Keratinocyte (primary cell): ENCODE measurements around the gene CYSTM1. TPM values are rescaled to one million over a fixed set of nuclear protein-coding genes. Genes with fewer than 3 reads are reported as not detected.

ENCODE experiments used
- DNase-seq: peaks from one replicate; pipeline ENCODE4 v3.0.0-alpha.2; 2011; ENCODE audit warnings: low read depth, missing footprints, low spot score
- FAIRE-seq: peaks from 2 replicates; lab custom pipeline; 2011; peaks lifted over from hg19 to GRCh38; lab: Jason Lieb, UNC
- H2AFZ ChIP-seq: 2 replicates; pipeline ENCODE4 v1.6.0; 2012; ENCODE audit warnings: low read length, control low read depth, inconsistent platforms; ENCODE audit not compliant: control insufficient read depth
- H3K27ac ChIP-seq: 2 replicates; pipeline ENCODE4 v1.5.1; 2011; ENCODE audit warnings: low read length; ENCODE audit not compliant: control insufficient read depth, insufficient read depth
- H3K27me3 ChIP-seq: 3 replicates; pipeline ENCODE4 v1.6.0; 2011; ENCODE audit warnings: low read length; ENCODE audit not compliant: control insufficient read depth, insufficient read depth; ENCODE audit errors: extremely low read depth
- H3K36me3 ChIP-seq, 2 experiments: 2 replicates in 1 of 2; 3 replicates in 1 of 2; pipeline ENCODE4 v1.5.1; 2011; ENCODE audit warnings: low read length in 2 of 2, mild to moderate bottlenecking in 1 of 2; ENCODE audit not compliant: control insufficient read depth in 2 of 2, insufficient read depth in 2 of 2; ENCODE audit errors: extremely low read depth in 1 of 2
- H3K4me1 ChIP-seq: 3 replicates; pipeline ENCODE4 v1.5.1; 2011; ENCODE audit warnings: low read length; ENCODE audit not compliant: control insufficient read depth, insufficient read depth; ENCODE audit errors: extremely low read depth
- H3K4me2 ChIP-seq: 3 replicates; pipeline ENCODE4 v1.6.0; 2011; ENCODE audit warnings: low read depth, low read length; ENCODE audit not compliant: control insufficient read depth, insufficient read depth; ENCODE audit errors: extremely low read depth
- H3K4me3 ChIP-seq, 3 experiments: fragments of 200-600 bp in 1 of 3; sonication (generic) in 1 of 3; 2 replicates in 2 of 3; 3 replicates in 1 of 3; pipeline ENCODE4 v1.5.1; 2011 to 2016; ENCODE audit warnings: low read length in 3 of 3, mild to moderate bottlenecking in 3 of 3, control low read depth in 2 of 3, inconsistent platforms in 1 of 3, low read depth in 1 of 3, mixed read lengths in 1 of 3, mixed run types in 1 of 3, moderate library complexity in 1 of 3; ENCODE audit not compliant: control insufficient read depth in 2 of 3, insufficient read depth in 2 of 3; ENCODE audit errors: extremely low read depth in 1 of 3
- H3K79me2 ChIP-seq: 2 replicates; pipeline ENCODE4 v1.6.0; 2012; ENCODE audit warnings: low read length; ENCODE audit not compliant: control insufficient read depth, insufficient read depth
- H3K9ac ChIP-seq: 3 replicates; pipeline ENCODE4 v1.6.0; 2011; ENCODE audit warnings: low read length; ENCODE audit not compliant: control insufficient read depth, insufficient read depth; ENCODE audit errors: extremely low read depth
- H3K9me1 ChIP-seq: 3 replicates; pipeline ENCODE4 v1.6.0; 2011; ENCODE audit warnings: low read length; ENCODE audit not compliant: control insufficient read depth, insufficient read depth; ENCODE audit errors: extremely low read depth
- H3K9me3 ChIP-seq: 2 replicates; pipeline ENCODE4 v1.5.1; 2012; ENCODE audit warnings: low read depth, low read length; ENCODE audit not compliant: control insufficient read depth
- H4K20me1 ChIP-seq: 3 replicates; pipeline ENCODE4 v1.6.0; 2011; ENCODE audit warnings: low read length; ENCODE audit not compliant: control insufficient read depth, insufficient read depth; ENCODE audit errors: extremely low read depth
- EZH2 ChIP-seq: IDR thresholded peaks from one replicate; pipeline ENCODE4 v1.6.1; 2012; ENCODE audit warnings: inconsistent platforms, mild to moderate bottlenecking, low read length, moderate library complexity
- dilution Hi-C: fragments of 300-500 bp; cut with MboI; formaldehyde crosslinking; loops from one replicate; pipeline ENCODE4 v1.7.0; 2020; ENCODE audit warnings: low sequenced_read_pairs; ENCODE audit not compliant: extremely low pct_ligation_motif_present
- polyA plus RNA-seq, 5 experiments: library from polyadenylated mRNA; depleted of rRNA in 3 of 5; stranded (reverse) in 3 of 5; stranded (forward) in 1 of 5; unstranded in 1 of 5; fragments of >200 nt; gene quantifications; 1 replicate in 1 of 5; 2 replicates in 3 of 5; 3 replicates in 1 of 5; pipeline versions ENCODE4 v1.2.1 to v1.2.3, GENCODE V29; 2011 to 2012; ENCODE audit warnings: missing spikeins in 2 of 5, low read depth in 1 of 5, low replicate concordance in 1 of 5
- TF ChIP-seq, protein P1 (sequence below), 3 experiments: IDR thresholded peaks in 1 of 3; conservative IDR thresholded peaks in 1 of 3; optimal IDR thresholded peaks in 1 of 3; 2 replicates in 2 of 3; 3 replicates in 1 of 3; pipeline versions ENCODE3 to v1.5.1; 2011; ENCODE audit warnings: low read length in 3 of 3, mild to moderate bottlenecking in 3 of 3, moderate library complexity in 2 of 3, control low read depth in 1 of 3, inconsistent platforms in 1 of 3; ENCODE audit not compliant: insufficient read depth in 2 of 3; ENCODE audit errors: extremely low read depth in 1 of 3

The CYSTM1 gene
- polyA plus RNA-seq, 1 donor (not counting 4 experiments of a cell fraction or from before 2014, with no cell fraction given) = 34.3 TPM

DNA sequence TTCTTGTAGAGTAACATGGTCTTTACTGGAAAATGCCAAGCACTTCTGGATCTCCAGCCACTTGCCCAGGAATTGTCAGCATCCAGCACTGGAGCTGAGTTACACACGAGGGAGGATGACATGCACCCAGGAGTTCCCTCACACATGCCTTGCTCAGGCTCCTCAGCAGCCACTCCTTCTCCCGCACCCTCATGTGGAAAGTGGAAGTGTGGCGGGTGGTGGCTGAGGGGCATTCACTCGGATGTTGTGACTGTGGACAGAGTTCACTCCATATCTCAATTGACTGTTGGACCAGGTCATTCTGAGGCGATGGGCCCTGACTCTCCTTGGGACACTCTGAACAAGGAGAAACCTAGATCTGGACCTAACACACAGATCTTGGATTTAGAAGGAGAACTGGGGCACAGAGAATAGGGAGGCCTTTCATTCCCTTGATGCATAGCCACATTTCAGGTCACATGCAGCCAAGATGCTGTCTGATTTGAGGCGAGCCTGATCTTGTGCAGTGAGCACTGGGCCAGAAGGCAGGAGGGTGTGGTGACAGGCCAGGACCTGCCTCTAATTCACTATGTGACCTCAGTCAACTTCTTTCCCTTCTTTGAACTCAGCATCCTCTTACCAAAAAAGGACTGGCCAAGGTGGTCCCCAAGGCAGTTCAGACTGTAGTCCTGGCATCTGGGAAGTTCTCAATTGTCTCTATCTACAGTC is 62.1 kb downstream of the CYSTM1 start:
- H3K79me2 ChIP-seq = no peaks in the 10 kb centered on the region
- H3K9me1 ChIP-seq = peaks cover 4% of the 10 kb centered on the region
- DNase-seq = no peak
- peak overlapping the region in 1 of 3 experiments; percentile 5 for H3K4me3 ChIP-seq
- no peaks in the 10 kb centered on the region for H3K9me3 ChIP-seq
- H2AFZ ChIP-seq = peak overlapping the region; percentile 73
- peak; percentile 98 for FAIRE-seq
- peak overlapping the region; percentile 70 for H3K4me2 ChIP-seq
- TF ChIP-seq, protein P1, sequence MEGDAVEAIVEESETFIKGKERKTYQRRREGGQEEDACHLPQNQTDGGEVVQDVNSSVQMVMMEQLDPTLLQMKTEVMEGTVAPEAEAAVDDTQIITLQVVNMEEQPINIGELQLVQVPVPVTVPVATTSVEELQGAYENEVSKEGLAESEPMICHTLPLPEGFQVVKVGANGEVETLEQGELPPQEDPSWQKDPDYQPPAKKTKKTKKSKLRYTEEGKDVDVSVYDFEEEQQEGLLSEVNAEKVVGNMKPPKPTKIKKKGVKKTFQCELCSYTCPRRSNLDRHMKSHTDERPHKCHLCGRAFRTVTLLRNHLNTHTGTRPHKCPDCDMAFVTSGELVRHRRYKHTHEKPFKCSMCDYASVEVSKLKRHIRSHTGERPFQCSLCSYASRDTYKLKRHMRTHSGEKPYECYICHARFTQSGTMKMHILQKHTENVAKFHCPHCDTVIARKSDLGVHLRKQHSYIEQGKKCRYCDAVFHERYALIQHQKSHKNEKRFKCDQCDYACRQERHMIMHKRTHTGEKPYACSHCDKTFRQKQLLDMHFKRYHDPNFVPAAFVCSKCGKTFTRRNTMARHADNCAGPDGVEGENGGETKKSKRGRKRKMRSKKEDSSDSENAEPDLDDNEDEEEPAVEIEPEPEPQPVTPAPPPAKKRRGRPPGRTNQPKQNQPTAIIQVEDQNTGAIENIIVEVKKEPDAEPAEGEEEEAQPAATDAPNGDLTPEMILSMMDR (optimal IDR thresholded peaks at IDR 0.05 in 1 of 3, IDR thresholded peaks at IDR 0.05 in 1 of 3, conservative IDR thresholded peaks at IDR 0.05 in 1 of 3; ENCODE audit: extremely low read depth in 1 of 3, insufficient read depth in 2 of 3, low read length in 3 of 3) = no peak
- no peak for TF ChIP-seq EZH2
- peaks cover 0 to 3% of the 10 kb centered on the region in 2 experiments for H3K36me3 ChIP-seq
- H3K9ac ChIP-seq = peak overlapping the region; percentile 69
- no peaks in the 10 kb centered on the region for H3K27me3 ChIP-seq
- H4K20me1 ChIP-seq = peaks cover 3% of the 10 kb centered on the region
- H3K27ac ChIP-seq = peak overlapping the region; percentile 81
- H3K4me1 ChIP-seq = peaks cover 47% of the 10 kb centered on the region
- dilution Hi-C loops = no loop called here

DNA sequence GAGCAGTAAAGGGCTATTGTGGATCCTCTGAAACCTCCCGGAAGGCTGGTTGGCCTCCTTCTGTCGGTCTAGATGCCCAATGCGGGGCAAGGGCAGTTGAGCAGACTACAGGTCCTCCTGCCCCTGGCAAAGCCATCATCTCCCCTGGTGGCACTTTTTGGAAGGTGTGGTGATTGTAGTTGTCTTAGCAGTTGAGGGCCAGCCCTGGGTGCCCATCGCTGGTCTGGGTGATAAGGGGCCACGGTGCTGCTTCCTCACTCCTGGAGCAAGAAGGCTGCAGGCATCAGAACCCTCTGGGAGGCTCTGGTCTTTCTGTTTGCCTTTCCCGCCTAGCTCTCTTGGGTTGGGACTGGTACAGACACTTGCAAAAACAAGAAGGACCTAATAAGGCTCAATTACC is 63.8 kb downstream of the CYSTM1 start:
- H3K4me1 ChIP-seq = peaks cover 47% of the 10 kb centered on the region
- peaks cover 3% of the 10 kb centered on the region for H4K20me1 ChIP-seq
- H3K4me2 ChIP-seq = no peak overlapping the region
- dilution Hi-C loops = no loop called here
- H3K9me1 ChIP-seq = peaks cover 4% of the 10 kb centered on the region
- no peak overlapping the region for H3K9ac ChIP-seq
- H2AFZ ChIP-seq = no peak overlapping the region
- no peak overlapping the region for H3K27ac ChIP-seq
- H3K9me3 ChIP-seq = no peaks in the 10 kb centered on the region
- DNase-seq (no peak), FAIRE-seq (no peak)
- H3K4me3 ChIP-seq = no peak overlapping the region
- TF ChIP-seq EZH2 = no peak
- TF ChIP-seq, protein P1 (optimal IDR thresholded peaks at IDR 0.05 in 1 of 3, IDR thresholded peaks at IDR 0.05 in 1 of 3, conservative IDR thresholded peaks at IDR 0.05 in 1 of 3; ENCODE audit: extremely low read depth in 1 of 3, insufficient read depth in 2 of 3, low read length in 3 of 3) = no peak
- peaks cover 3 to 10% of the 10 kb centered on the region in 2 experiments for H3K36me3 ChIP-seq
- no peaks in the 10 kb centered on the region for H3K27me3 ChIP-seq
- H3K79me2 ChIP-seq = no peaks in the 10 kb centered on the region
